NCI-H187 (cell line): ENCODE results near the gene TRIM38.

Experiments used
- DNase-seq, 2 experiments: peaks; one replicate each; lab custom pipeline; 2025; lab: John Stamatoyannopoulos, UW

Gene TRIM38

GRCh38 chr6:26026833-26027490 lies 64.4 kb downstream of the TRIM38 start:
- DNase-seq, result peak; percentile 92 to 97

GRCh38 chr6:26027491-26028211 lies 65.0 kb downstream of the TRIM38 start:
- DNase-seq, result no peak

- DNase-seq, result no peak
Measured at GRCh38 chr6:26028212-26028745, 65.7 kb downstream of the TRIM38 start.

GRCh38 chr6:26028746-26029569 lies 66.4 kb downstream of the TRIM38 start:
- DNase-seq, result no peak

- DNase-seq, result no peak
Measured at GRCh38 chr6:26029570-26029856, 66.9 kb downstream of the TRIM38 start.

- no peak for DNase-seq
Measured at GRCh38 chr6:26029857-26030653, 67.5 kb downstream of the TRIM38 start.

- DNase-seq, result no peak
Measured at GRCh38 chr6:26030716-26031115, 68.1 kb downstream of the TRIM38 start.

GRCh38 chr6:26031151-26031594 lies 68.6 kb downstream of the TRIM38 start:
- DNase-seq, result no peak

- peak; percentile 94 to 97 for DNase-seq
Measured at GRCh38 chr6:26031595-26032339, 69.2 kb downstream of the TRIM38 start.

- peak; percentile 39 to 61 for DNase-seq
Measured at GRCh38 chr6:26032340-26033084, 69.9 kb downstream of the TRIM38 start.

- DNase-seq, result peak; percentile 72 to 84
Measured at GRCh38 chr6:26033085-26033940, 70.7 kb downstream of the TRIM38 start.

GRCh38 chr6:26033941-26034354 lies 71.3 kb downstream of the TRIM38 start:
- peak in 1 of 2 experiments; percentile 69 for DNase-seq

GRCh38 chr6:26034905-26035304 lies 72.3 kb downstream of the TRIM38 start:
- DNase-seq, result no peak
